SK-N-SH (cell line): ENCODE results near the gene CHD5. TPM values are rescaled to one million over a fixed set of nuclear protein-coding genes. Genes with fewer than 3 reads are reported as not detected.

Source experiments
- CTCF ChIA-PET: fragments of 300-600, 350-600 bp; formaldehyde crosslinking; extraction: SDS; loops from one replicate; lab custom pipeline; 2021; lab: Yijun Ruan, JAX
- POLR2A ChIA-PET: fragments of 350-600 bp; sonication (Branson Sonifier 250); formaldehyde crosslinking; extraction: SDS; loops from one replicate; lab custom pipeline; 2020; ENCODE audit warnings: antibody characterized with exemption, inconsistent platforms; lab: Yijun Ruan, JAX
- DNase-seq: peaks from one replicate; pipeline ENCODE4 v3.0.0; 2012
- H2AFZ ChIP-seq: fragments of 200-600 bp; sonication (generic); 2 replicates; pipeline ENCODE4 v1.8.1; 2016; ENCODE audit warnings: antibody characterized with exemption, mild to moderate bottlenecking, low read depth
- H3F3A ChIP-seq: fragments of 200-600 bp; sonication (generic); replicated peaks from 2 replicates; pipeline ENCODE3; 2016; ENCODE audit warnings: antibody characterized with exemption, mild to moderate bottlenecking; ENCODE audit not compliant: insufficient read depth
- H3K27ac ChIP-seq, 2 experiments: fragments of 200-500 bp in 1 of 2; fragments of 200-600 bp in 1 of 2; sonication (Bioruptor generic) in 1 of 2; sonication (generic), shearing (Covaris generic) in 1 of 2; 2 replicates each; pipeline versions ENCODE4 v1.5.1 to v1.6.1; 2014 to 2016; ENCODE audit warnings: low read depth in 2 of 2, inconsistent platforms in 1 of 2, low read length in 1 of 2, mild to moderate bottlenecking in 1 of 2, mixed read lengths in 1 of 2
- H3K27me3 ChIP-seq: fragments of 200-600 bp; sonication (generic), shearing (Covaris generic); 2 replicates; pipeline ENCODE4 v1.6.1; 2016; ENCODE audit warnings: mixed run types; ENCODE audit not compliant: insufficient read depth
- H3K36me3 ChIP-seq, 2 experiments: fragments of 200-500 bp in 1 of 2; fragments of 200-600 bp in 1 of 2; sonication (Bioruptor generic) in 1 of 2; sonication (generic) in 1 of 2; replicated peaks in 1 of 2; 2 replicates each; pipeline versions ENCODE3 to v1.5.1; 2014 to 2016; ENCODE audit warnings: low read length in 1 of 2, mild to moderate bottlenecking in 1 of 2; ENCODE audit not compliant: insufficient read depth in 2 of 2, control insufficient read depth in 1 of 2
- H3K4me1 ChIP-seq, 2 experiments: fragments of 200-500 bp in 1 of 2; fragments of 200-600 bp in 1 of 2; sonication (Bioruptor generic) in 1 of 2; sonication (generic), shearing (Covaris generic) in 1 of 2; 2 replicates each; pipeline versions ENCODE4 v1.5.1 to v1.6.1; 2014 to 2016; ENCODE audit warnings: low read depth in 1 of 2, low read length in 1 of 2, mixed run types in 1 of 2; ENCODE audit not compliant: insufficient read depth in 2 of 2, control insufficient read depth in 1 of 2
- H3K4me2 ChIP-seq: fragments of 200-600 bp; sonication (generic), shearing (Covaris generic); 2 replicates; pipeline ENCODE4 v1.6.1; 2017; ENCODE audit warnings: mixed run types
- H3K4me3 ChIP-seq, 2 experiments: fragments of 200-500 bp in 1 of 2; fragments of 200-600 bp in 1 of 2; sonication (Bioruptor generic) in 1 of 2; sonication (generic), shearing (Covaris generic) in 1 of 2; 2 replicates each; pipeline versions ENCODE4 v1.5.1 to v1.8.1; 2014 to 2016; ENCODE audit warnings: low read depth in 2 of 2, inconsistent platforms in 1 of 2, low read length in 1 of 2, mild to moderate bottlenecking in 1 of 2, mixed read lengths in 1 of 2, moderate library complexity in 1 of 2
- H3K79me2 ChIP-seq: fragments of 200-600 bp; sonication (generic); 2 replicates; pipeline ENCODE4 v1.8.1; 2017; ENCODE audit warnings: mild to moderate bottlenecking; ENCODE audit not compliant: insufficient read depth
- H3K9ac ChIP-seq: fragments of 200-600 bp; sonication (generic); 2 replicates; pipeline ENCODE4 v1.6.1; 2017; ENCODE audit warnings: mixed run types
- H3K9me2 ChIP-seq: fragments of 200-600 bp; sonication (generic); 2 replicates; pipeline ENCODE4 v1.6.1; 2017; ENCODE audit warnings: mixed run types
- H3K9me3 ChIP-seq: fragments of 200-600 bp; sonication (generic); 2 replicates; pipeline ENCODE4 v1.6.1; 2017; ENCODE audit warnings: mixed run types, mild to moderate bottlenecking, moderate library complexity
- H4K20me1 ChIP-seq: fragments of 200-600 bp; sonication (generic); 2 replicates; pipeline ENCODE4 v1.6.1; 2017; ENCODE audit warnings: mild to moderate bottlenecking, mixed run types; ENCODE audit not compliant: insufficient read depth
- EP300 ChIP-seq, 2 experiments: IDR thresholded peaks; 2 replicates each; pipeline versions ENCODE4 v1.4.0 to v1.6.1; 2012; ENCODE audit warnings: borderline replicate concordance in 1 of 2, low read depth in 1 of 2, low read length in 1 of 2
- EZH2phosphoT487 ChIP-seq: fragments of 200-600 bp; sonication (generic); IDR thresholded peaks from 2 replicates; pipeline ENCODE4 v1.6.1; 2017; ENCODE audit warnings: low read depth, mixed run types, mild to moderate bottlenecking, antibody characterized with exemption, moderate library complexity, borderline replicate concordance
- FOSL2 ChIP-seq: IDR thresholded peaks from 2 replicates; pipeline ENCODE4 v1.4.0; 2012; ENCODE audit warnings: low read depth, mild to moderate bottlenecking, moderate library complexity, borderline replicate concordance
- FOXM1 ChIP-seq: IDR thresholded peaks from 2 replicates; pipeline ENCODE4 v1.4.0; 2012; ENCODE audit warnings: low read depth, mild to moderate bottlenecking
- GABPA ChIP-seq: IDR thresholded peaks from 2 replicates; pipeline ENCODE4 v1.4.0; 2012; ENCODE audit warnings: low read depth, mild to moderate bottlenecking
- JUND ChIP-seq: IDR thresholded peaks from 2 replicates; pipeline ENCODE4 v1.4.0; 2012
- NFIC ChIP-seq: IDR thresholded peaks from 2 replicates; pipeline ENCODE4 v1.4.0; 2012; ENCODE audit warnings: borderline replicate concordance
- POLR2AphosphoS5 ChIP-seq: IDR thresholded peaks from 2 replicates; pipeline ENCODE4 v1.6.1; 2012; ENCODE audit warnings: low read depth, low read length
- RCOR1 ChIP-seq: fragments of 150-350 bp; IDR thresholded peaks from 2 replicates; pipeline ENCODE4 v1.6.1; 2017; ENCODE audit warnings: antibody characterized with exemption, low read length
- RXRA ChIP-seq: IDR thresholded peaks from 2 replicates; pipeline ENCODE4 v1.4.0; 2012; ENCODE audit warnings: low read depth, mild to moderate bottlenecking, borderline replicate concordance
- SIN3A ChIP-seq: IDR thresholded peaks from 2 replicates; pipeline ENCODE4 v1.6.1; 2012; ENCODE audit warnings: low read depth, mild to moderate bottlenecking, low read length, moderate library complexity, borderline replicate concordance
- SMC3 ChIP-seq: IDR thresholded peaks from 2 replicates; pipeline ENCODE4 v1.6.1; 2012; ENCODE audit warnings: low read depth, low read length, improper control_type of control experiment
- TAF1 ChIP-seq: IDR thresholded peaks from 2 replicates; pipeline ENCODE4 v1.6.1; 2012; ENCODE audit warnings: low read depth, mild to moderate bottlenecking, low read length, moderate library complexity, borderline replicate concordance
- TCF12 ChIP-seq: IDR thresholded peaks from 2 replicates; pipeline ENCODE4 v1.4.0; 2012
- TEAD4 ChIP-seq: IDR thresholded peaks from 2 replicates; pipeline ENCODE4 v1.4.0; 2012; ENCODE audit warnings: mild to moderate bottlenecking, borderline replicate concordance; ENCODE audit not compliant: insufficient read depth
- YY1 ChIP-seq: IDR thresholded peaks from 2 replicates; pipeline ENCODE4 v1.4.0; 2012; ENCODE audit warnings: low read depth, mild to moderate bottlenecking
- WGBS: methylation state at CpG from one replicate; pipeline ENCODE4 v1.1.6; 2017; ENCODE audit warnings: low lambda C conversion rate; 5-methylcytosine and 5-hydroxymethylcytosine counted together
- polyA plus RNA-seq, 3 experiments: library from polyadenylated mRNA; depleted of rRNA; stranded (reverse); fragments of >200 nt; gene quantifications; 2 replicates each; pipeline ENCODE4 v1.2.3, GENCODE V29; 2012
- TF ChIP-seq, protein P1 (sequence below): IDR thresholded peaks from 2 replicates; pipeline ENCODE4 v1.6.1; 2012; ENCODE audit warnings: mild to moderate bottlenecking, low read depth, low read length, moderate library complexity
- TF ChIP-seq, protein P2 (sequence below): IDR thresholded peaks from 2 replicates; pipeline ENCODE4 v1.4.0; 2012; ENCODE audit warnings: low read depth
- TF ChIP-seq, protein P3 (sequence below): fragments of 200-600 bp; sonication (generic); IDR thresholded peaks from 2 replicates; pipeline ENCODE4 v1.6.1; 2017; ENCODE audit warnings: antibody characterized with exemption, mild to moderate bottlenecking, moderate library complexity
- TF ChIP-seq, protein P4 (sequence below): fragments of 150-350 bp; IDR thresholded peaks from 2 replicates; pipeline ENCODE4 v1.6.1; 2016; ENCODE audit warnings: mild to moderate bottlenecking, low read depth, low read length

The CHD5 gene
- polyA plus RNA-seq, 1 of the 3 experiments (the other 2 are of a cell fraction): 0.26 TPM

DNA sequence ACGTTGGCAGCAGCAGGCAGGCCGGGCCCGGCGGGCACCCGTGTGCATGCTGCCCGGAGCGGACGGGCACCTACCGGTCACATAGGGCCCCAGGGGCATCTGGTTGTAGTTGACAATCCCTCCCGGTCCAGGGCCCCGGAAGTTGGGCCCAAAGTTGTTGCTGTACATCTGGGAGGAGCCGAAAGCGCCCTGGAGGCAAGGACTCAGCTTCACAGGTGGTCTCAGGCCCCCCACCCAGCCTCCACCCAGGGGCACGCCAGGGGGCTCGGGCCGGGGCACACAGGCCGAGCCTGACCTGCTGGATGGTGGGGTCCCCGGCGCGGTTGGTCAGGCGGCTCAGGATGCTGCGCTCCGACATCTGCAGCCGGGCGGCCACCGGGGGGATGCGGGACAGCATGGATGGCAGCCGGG, 73.8 kb downstream of the CHD5 start:
- Histone ChIP-seq H3K27me3 (no peaks in the 10 kb centered on the region), H3K79me2 (no peaks in the 10 kb centered on the region), H2AFZ (no peak overlapping the region), H3K9me2 (no peaks in the 10 kb centered on the region), H3K9ac (no peak overlapping the region), H3K36me3 (no peaks in the 10 kb centered on the region), H3K4me3 (no peak overlapping the region), H3F3A (no peaks in the 10 kb centered on the region), H3K4me1 (no peaks in the 10 kb centered on the region; a peak in 1 of 4 replicates), H3K27ac (no peak overlapping the region), H4K20me1 (no peaks in the 10 kb centered on the region), H3K9me3 (no peaks in the 10 kb centered on the region), H3K4me2 (no peak overlapping the region)
- TF ChIP-seq EP300 (IDR thresholded peaks at IDR 0.05; ENCODE audit: borderline replicate concordance in 1 of 2, low read depth in 1 of 2, low read length in 1 of 2): no peak
- no peak for TF ChIP-seq POLR2AphosphoS5
- no peak for TF ChIP-seq TCF12
- no peak for TF ChIP-seq FOXM1
- no peak for TF ChIP-seq SIN3A
- no peak for TF ChIP-seq TAF1
- TF ChIP-seq, protein P1, sequence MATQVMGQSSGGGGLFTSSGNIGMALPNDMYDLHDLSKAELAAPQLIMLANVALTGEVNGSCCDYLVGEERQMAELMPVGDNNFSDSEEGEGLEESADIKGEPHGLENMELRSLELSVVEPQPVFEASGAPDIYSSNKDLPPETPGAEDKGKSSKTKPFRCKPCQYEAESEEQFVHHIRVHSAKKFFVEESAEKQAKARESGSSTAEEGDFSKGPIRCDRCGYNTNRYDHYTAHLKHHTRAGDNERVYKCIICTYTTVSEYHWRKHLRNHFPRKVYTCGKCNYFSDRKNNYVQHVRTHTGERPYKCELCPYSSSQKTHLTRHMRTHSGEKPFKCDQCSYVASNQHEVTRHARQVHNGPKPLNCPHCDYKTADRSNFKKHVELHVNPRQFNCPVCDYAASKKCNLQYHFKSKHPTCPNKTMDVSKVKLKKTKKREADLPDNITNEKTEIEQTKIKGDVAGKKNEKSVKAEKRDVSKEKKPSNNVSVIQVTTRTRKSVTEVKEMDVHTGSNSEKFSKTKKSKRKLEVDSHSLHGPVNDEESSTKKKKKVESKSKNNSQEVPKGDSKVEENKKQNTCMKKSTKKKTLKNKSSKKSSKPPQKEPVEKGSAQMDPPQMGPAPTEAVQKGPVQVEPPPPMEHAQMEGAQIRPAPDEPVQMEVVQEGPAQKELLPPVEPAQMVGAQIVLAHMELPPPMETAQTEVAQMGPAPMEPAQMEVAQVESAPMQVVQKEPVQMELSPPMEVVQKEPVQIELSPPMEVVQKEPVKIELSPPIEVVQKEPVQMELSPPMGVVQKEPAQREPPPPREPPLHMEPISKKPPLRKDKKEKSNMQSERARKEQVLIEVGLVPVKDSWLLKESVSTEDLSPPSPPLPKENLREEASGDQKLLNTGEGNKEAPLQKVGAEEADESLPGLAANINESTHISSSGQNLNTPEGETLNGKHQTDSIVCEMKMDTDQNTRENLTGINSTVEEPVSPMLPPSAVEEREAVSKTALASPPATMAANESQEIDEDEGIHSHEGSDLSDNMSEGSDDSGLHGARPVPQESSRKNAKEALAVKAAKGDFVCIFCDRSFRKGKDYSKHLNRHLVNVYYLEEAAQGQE: no peak
- no peak for TF ChIP-seq SMC3
- TF ChIP-seq, protein P2, sequence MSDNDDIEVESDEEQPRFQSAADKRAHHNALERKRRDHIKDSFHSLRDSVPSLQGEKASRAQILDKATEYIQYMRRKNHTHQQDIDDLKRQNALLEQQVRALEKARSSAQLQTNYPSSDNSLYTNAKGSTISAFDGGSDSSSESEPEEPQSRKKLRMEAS: no peak
- TF ChIP-seq YY1: no peak
- no peak for TF ChIP-seq RCOR1
- TF ChIP-seq, protein P3, sequence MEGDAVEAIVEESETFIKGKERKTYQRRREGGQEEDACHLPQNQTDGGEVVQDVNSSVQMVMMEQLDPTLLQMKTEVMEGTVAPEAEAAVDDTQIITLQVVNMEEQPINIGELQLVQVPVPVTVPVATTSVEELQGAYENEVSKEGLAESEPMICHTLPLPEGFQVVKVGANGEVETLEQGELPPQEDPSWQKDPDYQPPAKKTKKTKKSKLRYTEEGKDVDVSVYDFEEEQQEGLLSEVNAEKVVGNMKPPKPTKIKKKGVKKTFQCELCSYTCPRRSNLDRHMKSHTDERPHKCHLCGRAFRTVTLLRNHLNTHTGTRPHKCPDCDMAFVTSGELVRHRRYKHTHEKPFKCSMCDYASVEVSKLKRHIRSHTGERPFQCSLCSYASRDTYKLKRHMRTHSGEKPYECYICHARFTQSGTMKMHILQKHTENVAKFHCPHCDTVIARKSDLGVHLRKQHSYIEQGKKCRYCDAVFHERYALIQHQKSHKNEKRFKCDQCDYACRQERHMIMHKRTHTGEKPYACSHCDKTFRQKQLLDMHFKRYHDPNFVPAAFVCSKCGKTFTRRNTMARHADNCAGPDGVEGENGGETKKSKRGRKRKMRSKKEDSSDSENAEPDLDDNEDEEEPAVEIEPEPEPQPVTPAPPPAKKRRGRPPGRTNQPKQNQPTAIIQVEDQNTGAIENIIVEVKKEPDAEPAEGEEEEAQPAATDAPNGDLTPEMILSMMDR: no peak
- TF ChIP-seq, protein P4, sequence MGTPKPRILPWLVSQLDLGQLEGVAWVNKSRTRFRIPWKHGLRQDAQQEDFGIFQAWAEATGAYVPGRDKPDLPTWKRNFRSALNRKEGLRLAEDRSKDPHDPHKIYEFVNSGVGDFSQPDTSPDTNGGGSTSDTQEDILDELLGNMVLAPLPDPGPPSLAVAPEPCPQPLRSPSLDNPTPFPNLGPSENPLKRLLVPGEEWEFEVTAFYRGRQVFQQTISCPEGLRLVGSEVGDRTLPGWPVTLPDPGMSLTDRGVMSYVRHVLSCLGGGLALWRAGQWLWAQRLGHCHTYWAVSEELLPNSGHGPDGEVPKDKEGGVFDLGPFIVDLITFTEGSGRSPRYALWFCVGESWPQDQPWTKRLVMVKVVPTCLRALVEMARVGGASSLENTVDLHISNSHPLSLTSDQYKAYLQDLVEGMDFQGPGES: no peak
- TF ChIP-seq TEAD4: no peak
- no peak for TF ChIP-seq RXRA
- TF ChIP-seq EZH2phosphoT487: no peak
- TF ChIP-seq FOSL2: no peak
- no peak for TF ChIP-seq JUND
- TF ChIP-seq NFIC: no peak
- TF ChIP-seq GABPA: no peak
- DNase-seq: no peak
- WGBS: 98% methylated on average over 10 of the region's 28 CpGs
- CTCF ChIA-PET: interaction anchor here (0.8 to 2.5 kb wide), 7 partner anchors 9 to 103 kb away, joined by 3 to 8 read pairs (median 4); no protein-coding TSS in a partner anchor
- POLR2A ChIA-PET: no interaction called here
